HepG2 (cell line): ENCODE results near the gene HNRNPF. TPM values are rescaled to one million over a fixed set of nuclear protein-coding genes. Genes with fewer than 3 reads are reported as not detected.
A peak's percentile ranks its signal among the peaks of the same experiment; 100 is the strongest.

Experiments used
- ATF1 ChIP-seq: IDR thresholded peaks from 2 replicates; pipeline ENCODE4 v1.6.1; 2016; ENCODE audit warnings: mild to moderate bottlenecking, control low read depth
- ATF5 ChIP-seq: sonication (generic); formaldehyde crosslinking; IDR thresholded peaks from 2 replicates; pipeline ENCODE4 v1.4.0; 2020; ENCODE audit warnings: mild to moderate bottlenecking, low read depth, missing genetic modification reagents
- ATM ChIP-seq: fragments of 450-650 bp; IDR thresholded peaks from 2 replicates; pipeline ENCODE4 v1.7.1; 2017; ENCODE audit warnings: mild to moderate bottlenecking, borderline replicate concordance
- CERS6 ChIP-seq: sonication (generic); formaldehyde crosslinking; IDR thresholded peaks from 2 replicates; pipeline ENCODE4 v1.5.0; 2020; ENCODE audit warnings: missing genetic modification reagents
- CREBL2 ChIP-seq: sonication (generic); formaldehyde crosslinking; IDR thresholded peaks from 2 replicates; pipeline ENCODE4 v1.8.1; 2023; ENCODE audit warnings: missing genetic modification reagents, mild to moderate bottlenecking, borderline replicate concordance
- ELF1 ChIP-seq: sonication (generic); formaldehyde crosslinking; IDR thresholded peaks from 2 replicates; pipeline ENCODE4 v1.4.0; 2020; ENCODE audit warnings: missing genetic modification reagents
- KLF13 ChIP-seq: sonication (generic); formaldehyde crosslinking; IDR thresholded peaks from 2 replicates; pipeline ENCODE4 v1.4.0; 2020; ENCODE audit warnings: mild to moderate bottlenecking, missing genetic modification reagents
- LBX2 ChIP-seq: sonication (generic); formaldehyde crosslinking; IDR thresholded peaks from 2 replicates; pipeline ENCODE4 v1.5.0; 2020; ENCODE audit warnings: missing genetic modification reagents, mild to moderate bottlenecking, borderline replicate concordance
- MNT ChIP-seq: fragments of 450-650 bp; IDR thresholded peaks from 2 replicates; pipeline ENCODE4 v1.6.1; 2016
- MXD3 ChIP-seq: IDR thresholded peaks from 2 replicates; pipeline ENCODE4 v1.6.1; 2016; ENCODE audit warnings: mild to moderate bottlenecking, missing biosample characterization, missing genetic modification reagents
- NBN ChIP-seq: fragments of 450-650 bp; conservative IDR thresholded peaks from 2 replicates; pipeline ENCODE4 v1.6.1; 2017
- NFKB2 ChIP-seq: sonication (generic); formaldehyde crosslinking; IDR thresholded peaks from 2 replicates; pipeline ENCODE4 v1.4.0; 2020; ENCODE audit warnings: missing genetic modification reagents, borderline replicate concordance
- PRDM10 ChIP-seq: sonication (generic); formaldehyde crosslinking; IDR thresholded peaks from 2 replicates; pipeline ENCODE4 v1.4.0; 2020; ENCODE audit warnings: low read depth, missing genetic modification reagents
- SALL2 ChIP-seq: sonication (generic); formaldehyde crosslinking; IDR thresholded peaks from 2 replicates; pipeline ENCODE4 v1.8.1; 2023; ENCODE audit warnings: mild to moderate bottlenecking, missing genetic modification reagents, inconsistent platforms
- SP1 ChIP-seq, 2 experiments: fragments of 450-650 bp in 1 of 2; sonication (generic) in 1 of 2; formaldehyde crosslinking in 1 of 2; IDR thresholded peaks; 2 replicates each; pipeline versions ENCODE4 v1.4.0 to v1.6.1; 2016 to 2020; ENCODE audit warnings: missing genetic modification reagents in 1 of 2
- ZFP36L1 ChIP-seq: sonication (generic); formaldehyde crosslinking; IDR thresholded peaks from 2 replicates; pipeline ENCODE4 v1.8.0; 2022; ENCODE audit warnings: mild to moderate bottlenecking, missing genetic modification reagents, moderate library complexity
- ZMAT3 ChIP-seq: sonication (generic); formaldehyde crosslinking; conservative IDR thresholded peaks from 2 replicates; pipeline ENCODE4 v1.7.0; 2021; ENCODE audit warnings: missing genetic modification reagents
- ZNF17 ChIP-seq: sonication (generic); formaldehyde crosslinking; IDR thresholded peaks from 2 replicates; pipeline ENCODE4 v1.5.0; 2020; ENCODE audit warnings: mild to moderate bottlenecking, missing genetic modification reagents
- ZNF296 ChIP-seq: sonication (generic); formaldehyde crosslinking; conservative IDR thresholded peaks from 2 replicates; pipeline ENCODE4 v1.5.0; 2020; ENCODE audit warnings: mild to moderate bottlenecking, missing genetic modification reagents
- ZNF441 ChIP-seq: sonication (generic); formaldehyde crosslinking; IDR thresholded peaks from 2 replicates; pipeline ENCODE4 v1.7.0; 2021; ENCODE audit warnings: missing genetic modification reagents, borderline replicate concordance
- ZNF746 ChIP-seq: sonication (generic); formaldehyde crosslinking; IDR thresholded peaks from 2 replicates; pipeline ENCODE4 v1.8.0; 2022; ENCODE audit warnings: mild to moderate bottlenecking, missing genetic modification reagents
- ZNF816 ChIP-seq: sonication (generic); formaldehyde crosslinking; IDR thresholded peaks from 2 replicates; pipeline ENCODE4 v1.8.0; 2022; ENCODE audit warnings: missing genetic modification reagents, mild to moderate bottlenecking, borderline replicate concordance
- polyA plus RNA-seq, 8 experiments: library from polyadenylated mRNA; depleted of rRNA in 3 of 8; stranded (reverse) in 7 of 8; unstranded in 1 of 8; fragments of >200 nt; fragmentation: Illumina TruSeq in 4 of 8; extraction: Trizol in 4 of 8; gene quantifications; 2 replicates each; pipeline versions ENCODE4 v1.2.1 to v1.2.3, GENCODE V29; 2011 to 2016; ENCODE audit warnings: low read depth in 4 of 8, missing spikeins in 1 of 8, mixed read lengths in 1 of 8; ENCODE audit not compliant: insufficient read depth in 1 of 8
- total RNA-seq, 5 experiments: library from RNA; depleted of rRNA; stranded (reverse); fragments of >200 nt; fragmentation: Illumina TruSeq; extraction: Trizol; gene quantifications; 2 replicates each; pipeline ENCODE4 v1.2.3, GENCODE V29; 2016; ENCODE audit warnings: low read depth in 1 of 5

Gene HNRNPF
- total and polyA plus RNA-seq, 2 of the 13 experiments (the other 11 are each of a cell fraction or from before 2014, with no cell fraction given) = 166 to 308 TPM

- TF ChIP-seq ZMAT3 (CRISPR knock-in tag) = no peak
- no peak for TF ChIP-seq LBX2
- no peak; the same call in 1 of the 2 replicates for TF ChIP-seq ELF1 (CRISPR knock-in tag)
- no peak for TF ChIP-seq PRDM10
- no peak for TF ChIP-seq MXD3
- TF ChIP-seq NFKB2 (CRISPR knock-in tag) = no peak
- no peak for TF ChIP-seq ZNF17 (CRISPR knock-in tag)
- no peak for TF ChIP-seq ZNF441 (CRISPR knock-in tag)
- TF ChIP-seq SP1 (IDR thresholded peaks at IDR 0.05) = no peak
- TF ChIP-seq SP1 (CRISPR knock-in tag; IDR thresholded peaks at IDR 0.05) = no peak
- TF ChIP-seq ZNF816 (CRISPR knock-in tag) = no peak
- no peak; the same call in none of the 2 replicates for TF ChIP-seq SALL2 (CRISPR knock-in tag)
- TF ChIP-seq ATM = no peak
- no peak; the same call in 1 of the 2 replicates for TF ChIP-seq KLF13 (CRISPR knock-in tag)
- 0 out of 2 replicates have a peak, but pooled peaks have one; percentile 4 for TF ChIP-seq ZNF296
- TF ChIP-seq ATF5 (CRISPR knock-in tag) = no peak
- TF ChIP-seq NBN = no peak
- no peak for TF ChIP-seq MNT
- TF ChIP-seq ATF1 (CRISPR knock-in tag) = no peak
- TF ChIP-seq CERS6 (CRISPR knock-in tag) = no peak
- TF ChIP-seq ZFP36L1 (CRISPR knock-in tag) = no peak
- TF ChIP-seq ZNF746 = no peak; the same call in 1 of the 2 replicates
- no peak for TF ChIP-seq CREBL2 (CRISPR knock-in tag)
These were observed 12.7 kb downstream of the HNRNPF start (continued) for GRCh38 chr10:43396061-43396927.
